K562 (cell line): ENCODE measurements around the gene SORCS2. TPM values are rescaled to one million over a fixed set of nuclear protein-coding genes. Genes with fewer than 3 reads are reported as not detected.

Experiments used
- ATAC-seq: fragments of 200-7000 bp; cut with Tn5 transposase; 3 replicates; pipeline ENCODE4 v1.9.1; 2020; ENCODE audit warnings: moderate library complexity
- BruUV-seq: library from RNA; stranded (reverse); fragments of 400-500 nt; replicated peaks from 2 replicates; lab custom pipeline; 2021; lab: Mats Ljungman, UMichigan
- CTCF ChIA-PET: fragments of 300-600 bp; formaldehyde crosslinking; extraction: SDS; loops from one replicate; lab custom pipeline; 2021; ENCODE audit warnings: low intra/inter-chr PET ratio; lab: Yijun Ruan, JAX
- POLR2A ChIA-PET: fragments of 300-600, 350-650 bp; sonication (Branson Sonifier 250); formaldehyde crosslinking; extraction: SDS; loops from one replicate; lab custom pipeline; 2021; ENCODE audit warnings: antibody characterized with exemption, inconsistent platforms; lab: Yijun Ruan, JAX
- DNase-seq, 4 experiments: peaks; one replicate each; pipeline versions ENCODE4 v3.0.0 to v3.0.0-alpha.2; 2011 to 2018; ENCODE audit warnings: low spot score in 3 of 4, mixed read lengths in 3 of 4; ENCODE audit errors: extremely low read depth in 1 of 4
- FAIRE-seq: peaks from 2 replicates; lab custom pipeline; 2011; peaks lifted over from hg19 to GRCh38; lab: Jason Lieb, UNC
- H2AFZ ChIP-seq: 2 replicates; pipeline ENCODE4 v1.6.0; 2011; ENCODE audit warnings: low read depth, low read length, control low read depth, inconsistent platforms
- H3K27ac ChIP-seq: fragments of 200-600 bp; 3 replicates; pipeline ENCODE4 v1.8.0; 2011; ENCODE audit warnings: low read depth, mild to moderate bottlenecking, control low read depth, inconsistent platforms, low read length, moderate library complexity, mixed read lengths; ENCODE audit errors: extremely low read depth
- H3K27me3 ChIP-seq, 2 experiments: fragments of 300-600 bp in 1 of 2; 2 replicates in 1 of 2; 3 replicates in 1 of 2; pipeline versions ENCODE4 v1.6.0 to v1.8.0; 2011; ENCODE audit warnings: inconsistent platforms in 2 of 2, low read length in 2 of 2, mild to moderate bottlenecking in 1 of 2, mixed read lengths in 1 of 2, moderate library complexity in 1 of 2; ENCODE audit not compliant: control insufficient read depth in 2 of 2, insufficient read depth in 2 of 2
- H3K36me3 ChIP-seq: fragments of 300-600 bp; 3 replicates; pipeline ENCODE4 v1.8.0; 2011; ENCODE audit warnings: mild to moderate bottlenecking, low read length, inconsistent platforms; ENCODE audit not compliant: control insufficient read depth, insufficient read depth
- H3K4me1 ChIP-seq, 2 experiments: fragments of 200-600 bp in 1 of 2; replicated peaks in 1 of 2; 2 replicates in 1 of 2; 3 replicates in 1 of 2; pipeline versions ENCODE4 v1.5.1 to v1.8.0; 2011; ENCODE audit warnings: inconsistent platforms in 2 of 2, low read length in 2 of 2, mild to moderate bottlenecking in 1 of 2, mixed read lengths in 1 of 2, moderate library complexity in 1 of 2; ENCODE audit not compliant: control insufficient read depth in 2 of 2, insufficient read depth in 2 of 2
- H3K4me2 ChIP-seq: 2 replicates; pipeline ENCODE4 v1.6.1; 2011; ENCODE audit warnings: low read length, control low read depth, inconsistent platforms, mixed read lengths; ENCODE audit not compliant: insufficient read depth
- H3K4me3 ChIP-seq: fragments of 200-600 bp; sonication (generic), shearing (Covaris generic); 2 replicates; pipeline ENCODE4 v1.5.1; 2016; ENCODE audit warnings: control low read depth, inconsistent platforms
- H3K79me2 ChIP-seq: fragments of 200-600 bp; 3 replicates; pipeline ENCODE4 v1.8.0; 2011; ENCODE audit warnings: low read length, inconsistent platforms; ENCODE audit not compliant: control insufficient read depth, insufficient read depth
- H3K9ac ChIP-seq, 2 experiments: 2 replicates each; pipeline versions ENCODE4 v1.6.0 to v1.6.1; 2011; ENCODE audit warnings: low read depth in 2 of 2, low read length in 2 of 2, control low read depth in 1 of 2, inconsistent platforms in 1 of 2, mild to moderate bottlenecking in 1 of 2, mixed read lengths in 1 of 2; ENCODE audit not compliant: insufficient read depth in 1 of 2
- H3K9me1 ChIP-seq: one replicate; pipeline ENCODE4 v1.6.0; 2011; ENCODE audit warnings: inconsistent platforms, mild to moderate bottlenecking, low read length, moderate library complexity; ENCODE audit not compliant: control insufficient read depth, insufficient read depth
- H3K9me3 ChIP-seq: replicated peaks from 2 replicates; pipeline ENCODE4 v1.5.1; 2011; ENCODE audit warnings: low read depth, low read length, inconsistent platforms; ENCODE audit not compliant: control insufficient read depth, insufficient read depth
- H4K20me1 ChIP-seq: replicated peaks from 2 replicates; pipeline ENCODE4 v1.6.1; 2011; ENCODE audit warnings: low read length, inconsistent platforms, mixed read lengths; ENCODE audit not compliant: control insufficient read depth, insufficient read depth
- KLF6 ChIP-seq: fragments of 250-450 bp; sonication (Bioruptor Pico); IDR thresholded peaks from 2 replicates; pipeline ENCODE4 v1.4.0; 2020; ENCODE audit warnings: mild to moderate bottlenecking, moderate library complexity, borderline replicate concordance
- SMARCE1 ChIP-seq: fragments of 450-650 bp; IDR thresholded peaks from 2 replicates; pipeline ENCODE4 v1.7.1; 2016; ENCODE audit warnings: mild to moderate bottlenecking
- WGBS: fragments of 100-300 bp; shearing (Covaris generic); methylation state at CpG from one replicate; pipeline ENCODE4 v1.1.6; 2016; ENCODE audit warnings: low coverage, mixed read lengths; ENCODE audit not compliant: insufficient coverage; ENCODE audit errors: missing lambda C conversion rate; 5-methylcytosine and 5-hydroxymethylcytosine counted together
- in situ Hi-C: fragments of 300-500 bp; cut with MboI; formaldehyde crosslinking; loops from 4 replicates; pipeline ENCODE4 v1.15.0; 2018; ENCODE audit warnings: inconsistent platforms, mixed read lengths
- intact Hi-C: fragments of 100-400 bp; cut with micrococcal nuclease; formaldehyde crosslinking; loops from 2 replicates; pipeline ENCODE4 v1.14.2; 2022
- polyA plus RNA-seq, 8 experiments: library from polyadenylated mRNA; depleted of rRNA in 4 of 8; stranded (reverse) in 5 of 8; unstranded in 3 of 8; fragments of >200 nt; fragmentation: Nextera tagmentation in 2 of 8; fragmentation: Illumina TruSeq in 1 of 8; extraction: Ambion mirVana in 2 of 8; extraction: Trizol in 1 of 8; gene quantifications; 2 replicates each; pipeline versions ENCODE4 v1.2.1 to v1.2.3, GENCODE V29; 2011 to 2014; ENCODE audit warnings: inconsistent platforms in 1 of 8, missing spikeins in 1 of 8
- total RNA-seq, 7 experiments: library from RNA; depleted of rRNA in 6 of 7; stranded (reverse); fragments of >200 nt in 6 of 7; fragmentation: Illumina TruSeq in 2 of 7; extraction: Trizol in 2 of 7; gene quantifications; 2 replicates each; pipeline versions ENCODE4 v1.2.1 to v1.2.3, GENCODE V29; 2011 to 2021; ENCODE audit warnings: low replicate concordance in 1 of 7
- TF ChIP-seq, protein P1 (sequence below): fragments of 450-650 bp; IDR thresholded peaks from one replicate; pipeline ENCODE4 v1.6.1; 2018; ENCODE audit warnings: mild to moderate bottlenecking, moderate library complexity; ENCODE audit not compliant: partially characterized antibody
- TF ChIP-seq, protein P2 (sequence below): IDR thresholded peaks from 3 replicates; pipeline ENCODE4 v1.6.1; 2011; ENCODE audit warnings: borderline replicate concordance, mild to moderate bottlenecking; ENCODE audit not compliant: insufficient read length, insufficient read depth

The SORCS2 gene
- total and polyA plus RNA-seq, 9 of the 15 experiments (the other 6 are each of a cell fraction or from before 2014, with no cell fraction given) = not detected

DNA sequence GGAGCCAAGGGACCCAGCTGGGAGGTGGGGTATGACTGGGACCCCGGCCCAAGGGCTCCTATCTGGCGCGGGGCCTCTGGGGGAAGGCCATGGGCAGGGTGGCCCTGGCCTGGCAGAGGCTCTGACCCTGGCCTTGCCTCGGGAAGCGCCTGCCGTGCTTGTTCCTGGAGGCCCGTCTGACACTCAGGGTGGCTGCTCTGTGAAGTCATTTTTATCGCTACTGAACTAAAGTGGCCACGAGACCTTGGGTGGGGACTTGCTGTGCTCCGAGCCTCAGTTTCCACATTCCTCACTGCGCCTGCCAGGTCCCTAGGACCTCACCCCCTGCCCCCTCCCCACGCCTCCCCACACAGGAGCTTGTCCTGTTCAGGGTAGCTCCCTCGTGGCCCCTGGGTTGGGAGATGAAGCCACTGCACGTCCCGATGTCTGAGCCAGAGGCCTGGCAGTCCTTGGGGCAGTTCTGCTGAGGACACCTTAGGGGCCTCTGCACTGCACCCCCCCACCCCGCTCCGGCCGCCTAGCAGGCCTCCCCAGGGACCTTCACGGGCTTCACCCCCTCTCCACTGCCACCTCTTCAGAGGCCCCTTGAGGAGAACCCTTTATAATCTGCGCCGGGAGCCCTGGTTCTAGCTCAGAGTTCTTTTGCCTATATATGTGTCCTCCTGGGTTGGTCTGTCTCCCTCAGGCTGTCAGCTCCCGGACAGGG, 639 bp upstream of the SORCS2 start:
- ChIA-PET POLR2A (no interaction called here), CTCF (interaction anchor here (0.8 kb wide), 1 partner anchor 105 kb away, joined by 3 read pairs; no protein-coding TSS in a partner anchor)
- no peak overlapping the region for H3K4me2 ChIP-seq
- in situ Hi-C loops = no loop called here
- H3K9me1 ChIP-seq = no peaks in the 10 kb centered on the region
- H3K4me1 ChIP-seq = peaks cover 0 to 10% of the 10 kb centered on the region in 2 experiments; a peak in 2 of 5 replicates
- no peaks in the 10 kb centered on the region for H3K9me3 ChIP-seq
- ATAC-seq (peak; percentile 28), DNase-seq (no peak), FAIRE-seq (no peak)
- no peak overlapping the region for H2AFZ ChIP-seq
- intact Hi-C loops = loop anchor here (2.0 to 10.0 kb wide), 3 partner anchors 103 to 613 kb away; no protein-coding TSS in a partner anchor
- no peak overlapping the region for H3K9ac ChIP-seq
- H4K20me1 ChIP-seq = peaks cover 14% of the 10 kb centered on the region; the same call in 1 of the 2 replicates
- WGBS = 8% methylated on average over 18 of the region's 22 CpGs
- BruUV-seq = no TSS peak
- H3K27ac ChIP-seq = no peak overlapping the region
- H3K4me3 ChIP-seq = no peak overlapping the region
- peaks cover 24 to 53% of the 10 kb centered on the region in 2 experiments; a peak in 4 of 5 replicates for H3K27me3 ChIP-seq
- no peaks in the 10 kb centered on the region for H3K79me2 ChIP-seq
- TF ChIP-seq, protein P1, sequence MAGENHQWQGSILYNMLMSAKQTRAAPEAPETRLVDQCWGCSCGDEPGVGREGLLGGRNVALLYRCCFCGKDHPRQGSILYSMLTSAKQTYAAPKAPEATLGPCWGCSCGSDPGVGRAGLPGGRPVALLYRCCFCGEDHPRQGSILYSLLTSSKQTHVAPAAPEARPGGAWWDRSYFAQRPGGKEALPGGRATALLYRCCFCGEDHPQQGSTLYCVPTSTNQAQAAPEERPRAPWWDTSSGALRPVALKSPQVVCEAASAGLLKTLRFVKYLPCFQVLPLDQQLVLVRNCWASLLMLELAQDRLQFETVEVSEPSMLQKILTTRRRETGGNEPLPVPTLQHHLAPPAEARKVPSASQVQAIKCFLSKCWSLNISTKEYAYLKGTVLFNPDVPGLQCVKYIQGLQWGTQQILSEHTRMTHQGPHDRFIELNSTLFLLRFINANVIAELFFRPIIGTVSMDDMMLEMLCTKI = no peak
- TF ChIP-seq SMARCE1 (no peak), KLF6 (CRISPR knock-in tag) (no peak)
- TF ChIP-seq, protein P2, sequence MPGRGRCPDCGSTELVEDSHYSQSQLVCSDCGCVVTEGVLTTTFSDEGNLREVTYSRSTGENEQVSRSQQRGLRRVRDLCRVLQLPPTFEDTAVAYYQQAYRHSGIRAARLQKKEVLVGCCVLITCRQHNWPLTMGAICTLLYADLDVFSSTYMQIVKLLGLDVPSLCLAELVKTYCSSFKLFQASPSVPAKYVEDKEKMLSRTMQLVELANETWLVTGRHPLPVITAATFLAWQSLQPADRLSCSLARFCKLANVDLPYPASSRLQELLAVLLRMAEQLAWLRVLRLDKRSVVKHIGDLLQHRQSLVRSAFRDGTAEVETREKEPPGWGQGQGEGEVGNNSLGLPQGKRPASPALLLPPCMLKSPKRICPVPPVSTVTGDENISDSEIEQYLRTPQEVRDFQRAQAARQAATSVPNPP = no peak
- H3K36me3 ChIP-seq = no peaks in the 10 kb centered on the region
